GM18498 (cell line): ENCODE results near the gene INKA2.

Source experiments
- ATAC-seq: cut with Tn5 transposase; IDR thresholded peaks from one replicate; pipeline ENCODE4 v1.9.1; 2021; ENCODE audit warnings: mild to moderate bottlenecking, moderate library complexity; ENCODE audit not compliant: unreplicated experiment

The INKA2 gene

DNA sequence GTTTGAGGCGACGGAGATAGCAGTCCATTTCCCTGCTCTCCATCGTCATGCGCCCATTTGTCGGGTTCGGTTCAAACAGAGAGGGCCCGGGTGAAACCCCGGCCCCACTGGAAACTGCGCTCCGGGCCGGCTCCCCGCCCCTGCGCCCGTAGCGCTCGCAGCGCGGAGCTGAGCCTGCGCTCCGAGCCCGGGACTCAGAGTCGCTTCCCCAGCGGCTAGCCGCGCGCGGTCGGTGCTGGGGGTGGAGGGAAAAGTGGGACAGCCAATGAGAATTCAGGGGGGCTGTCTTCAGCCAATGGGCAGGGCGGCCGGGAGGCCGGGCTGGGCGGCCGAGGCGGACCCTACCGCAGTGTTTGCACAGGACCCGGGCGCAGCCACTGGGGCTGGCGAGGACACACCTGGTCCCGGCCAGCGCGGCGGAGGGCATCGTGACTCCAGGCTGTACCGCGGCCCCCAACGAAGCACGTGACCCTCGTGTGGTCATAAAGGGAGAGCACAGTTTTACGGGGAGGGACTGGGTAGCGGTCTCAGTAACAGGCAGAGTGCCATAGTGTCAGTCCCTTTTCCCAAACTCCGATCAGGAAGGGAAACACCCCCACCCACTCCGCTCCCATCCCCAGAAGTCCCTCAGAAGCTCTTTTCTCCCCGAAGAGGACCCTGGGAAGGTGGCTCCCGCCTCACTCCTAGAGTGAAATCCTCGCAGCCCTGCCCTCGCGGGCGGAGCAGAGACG lies at the start of gene INKA2:
Gene INKA2 (minus strand): TSS at position 202 of the 731 bp plus-strand sequence. CDS start 153 bp downstream, at position 49.
- peak; percentile 85 for ATAC-seq

DNA sequence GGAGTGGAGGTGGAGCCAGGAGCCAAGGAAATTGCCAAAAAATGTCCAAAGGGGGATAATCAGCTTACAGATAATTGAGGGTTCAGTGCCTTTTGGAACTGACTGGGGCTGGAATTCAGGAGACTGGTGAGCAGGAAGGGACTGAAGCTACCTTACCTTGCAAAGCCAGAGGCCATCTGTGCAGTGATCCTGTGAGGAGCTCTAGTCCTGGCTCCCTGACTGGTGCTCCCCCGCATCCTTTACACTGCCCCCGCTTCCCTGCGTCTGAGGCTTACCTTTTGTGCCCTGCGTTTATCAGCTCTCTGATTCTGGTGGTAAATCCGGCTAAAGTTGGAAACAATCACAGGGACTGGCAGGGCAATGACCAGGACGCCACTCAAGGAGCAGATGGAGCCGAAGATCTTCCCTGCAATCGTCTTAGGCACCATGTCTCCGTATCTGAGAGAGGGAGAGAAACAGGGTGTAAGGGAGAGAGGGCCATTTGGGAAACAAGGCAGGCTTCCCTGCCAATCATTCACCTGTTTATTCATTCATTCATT lies 47.5 kb upstream of the INKA2 start:
- no peak for ATAC-seq

DNA sequence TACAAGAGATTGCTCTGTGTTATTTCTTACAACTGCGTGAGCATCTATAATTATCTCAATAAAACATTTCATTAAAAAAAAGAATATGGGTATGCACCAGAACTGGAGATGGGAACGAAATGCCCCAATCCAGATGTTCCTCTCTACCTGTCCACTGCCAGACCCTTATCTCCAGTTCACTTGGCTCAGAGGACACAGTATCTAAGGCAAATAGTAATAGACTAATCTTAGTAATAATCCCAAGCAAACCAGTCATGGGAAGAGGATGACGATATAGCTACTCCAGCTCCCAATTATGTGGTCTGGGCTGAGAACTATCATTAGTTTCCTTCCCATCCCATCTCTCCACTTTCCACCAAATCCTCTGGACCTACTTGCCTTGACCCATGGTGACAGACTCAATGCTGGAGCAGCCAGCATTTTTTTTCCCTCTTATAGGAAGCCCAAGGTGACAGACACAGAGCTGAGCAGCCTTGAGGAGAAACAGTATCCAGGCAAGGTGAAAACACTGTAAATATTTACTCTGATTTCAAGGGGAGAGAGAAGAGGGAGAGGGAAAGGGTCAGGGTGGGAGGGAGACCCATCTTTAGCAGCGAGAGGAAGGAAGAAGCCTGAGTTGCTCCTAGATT lies 45.2 kb upstream of the INKA2 start:
- no peak for ATAC-seq

DNA sequence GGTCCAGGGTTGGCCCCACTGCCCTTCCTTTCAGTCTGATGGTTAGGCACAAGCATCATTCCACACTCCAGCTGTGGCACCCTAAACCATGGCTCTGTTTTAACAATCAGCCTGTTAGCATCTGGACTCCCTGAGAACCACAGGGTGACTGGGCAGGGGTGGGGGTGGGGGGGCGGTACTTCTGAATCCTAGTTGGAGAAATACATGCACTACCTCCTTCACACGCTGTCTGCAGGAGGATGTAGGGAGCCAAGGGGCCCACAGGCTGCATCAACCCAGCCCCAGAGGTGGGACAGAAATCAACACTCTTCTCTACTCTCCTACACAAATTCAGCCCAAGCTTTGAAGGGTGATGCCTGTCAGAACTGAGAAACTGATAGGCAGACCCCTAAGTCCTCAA lies 40.4 kb upstream of the INKA2 start:
- no peak for ATAC-seq

DNA sequence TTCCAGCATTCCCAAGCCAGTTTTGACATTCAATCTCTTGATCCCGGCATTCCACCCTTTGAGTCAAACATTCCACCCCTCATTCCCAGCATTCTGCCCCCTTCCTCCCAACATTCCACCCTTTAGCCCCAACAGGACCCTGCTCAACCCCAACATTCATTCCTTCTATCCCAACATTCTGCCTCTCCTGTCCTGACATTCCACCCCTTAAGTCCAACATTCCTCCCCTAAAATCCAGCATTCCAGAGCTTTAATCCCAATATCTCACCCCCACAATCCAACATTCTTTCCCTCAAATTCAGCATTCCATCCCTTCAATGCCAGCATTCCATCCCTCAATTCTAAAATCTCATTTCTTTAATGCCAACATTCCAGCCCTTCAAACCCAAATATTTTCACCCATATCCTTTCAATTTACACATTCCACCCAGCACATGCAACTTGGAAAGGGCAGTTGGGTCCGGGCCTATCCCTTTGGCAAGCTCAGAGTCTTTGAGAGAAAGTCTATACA lies 39.4 kb upstream of the INKA2 start:
- ATAC-seq = no peak

DNA sequence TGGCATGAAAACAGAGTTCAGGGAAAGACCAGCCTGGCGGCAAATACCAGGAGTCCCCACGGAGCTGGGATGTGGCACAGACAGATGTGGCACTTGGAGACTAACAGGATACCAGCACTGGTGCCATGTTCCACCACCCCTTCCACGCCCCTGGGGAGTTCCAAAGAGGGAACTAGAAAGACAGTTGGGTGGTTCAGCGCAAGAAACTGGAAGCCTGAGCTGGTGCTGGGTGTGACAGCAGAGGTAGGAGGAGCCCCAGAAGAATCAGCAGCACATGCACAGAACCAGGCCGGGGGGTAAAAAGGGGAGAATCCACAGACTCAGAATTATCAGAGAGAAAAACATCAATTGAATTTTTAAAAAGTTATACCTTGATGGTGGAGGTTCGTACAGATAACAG lies 38.9 kb upstream of the INKA2 start:
- ATAC-seq = no peak

DNA sequence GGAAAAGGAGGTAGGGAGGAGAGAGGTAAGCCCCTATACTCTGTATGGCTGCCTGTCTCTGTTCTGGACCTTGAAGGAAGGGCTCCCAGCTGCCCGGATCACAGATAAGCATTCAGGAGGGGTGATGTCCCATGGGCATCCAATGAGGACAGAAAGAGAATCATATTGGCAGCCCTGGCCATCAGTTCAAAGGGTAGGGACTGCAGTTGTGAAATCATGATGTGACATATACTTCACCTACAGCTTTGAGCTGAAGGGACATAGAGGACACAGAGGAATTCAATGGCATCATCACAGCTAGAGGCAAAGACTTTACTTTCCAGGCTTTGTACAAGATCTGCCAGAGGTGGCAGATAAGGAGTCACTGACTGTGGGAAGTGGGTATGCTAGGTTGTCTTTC lies 38.1 kb upstream of the INKA2 start:
- ATAC-seq = no peak

DNA sequence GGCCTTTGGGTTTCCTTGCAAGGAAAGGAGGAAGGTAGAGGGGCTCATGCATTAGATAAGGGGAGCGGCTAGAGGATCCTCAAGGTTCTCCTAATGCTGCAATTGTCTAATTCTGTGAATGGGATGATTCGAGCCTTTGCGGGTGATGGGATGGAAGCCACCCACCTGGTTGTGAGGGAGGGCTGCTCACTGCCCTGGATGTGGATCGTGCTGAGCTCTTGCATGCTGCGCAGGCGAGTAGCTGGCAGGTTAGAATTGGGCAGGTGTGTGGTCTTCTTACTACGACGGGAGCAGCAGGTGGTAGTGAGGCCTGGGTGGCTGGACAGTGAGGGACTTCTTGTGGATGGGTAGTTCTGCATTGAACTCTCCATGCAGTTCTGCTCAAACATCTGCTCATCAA lies 37.7 kb upstream of the INKA2 start:
- ATAC-seq = no peak

DNA sequence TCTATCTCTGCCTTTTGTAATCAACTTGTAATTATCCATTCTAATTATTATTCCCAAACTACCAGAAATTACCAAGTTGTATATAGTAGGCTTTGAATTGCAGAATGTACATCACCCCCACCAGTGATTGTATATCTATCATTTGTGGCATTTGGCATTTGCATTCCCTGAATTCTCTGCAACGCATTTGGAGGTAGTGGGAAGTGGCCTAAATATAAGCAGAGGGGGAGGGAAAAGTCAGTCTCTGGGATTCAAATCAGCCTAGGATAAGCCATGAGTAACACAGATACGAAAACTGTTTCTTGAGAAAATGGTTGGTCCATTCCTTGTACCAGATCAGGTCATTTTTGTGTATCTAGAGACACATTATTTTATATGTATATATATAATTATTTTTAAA lies 37.2 kb upstream of the INKA2 start:
- ATAC-seq = no peak

DNA sequence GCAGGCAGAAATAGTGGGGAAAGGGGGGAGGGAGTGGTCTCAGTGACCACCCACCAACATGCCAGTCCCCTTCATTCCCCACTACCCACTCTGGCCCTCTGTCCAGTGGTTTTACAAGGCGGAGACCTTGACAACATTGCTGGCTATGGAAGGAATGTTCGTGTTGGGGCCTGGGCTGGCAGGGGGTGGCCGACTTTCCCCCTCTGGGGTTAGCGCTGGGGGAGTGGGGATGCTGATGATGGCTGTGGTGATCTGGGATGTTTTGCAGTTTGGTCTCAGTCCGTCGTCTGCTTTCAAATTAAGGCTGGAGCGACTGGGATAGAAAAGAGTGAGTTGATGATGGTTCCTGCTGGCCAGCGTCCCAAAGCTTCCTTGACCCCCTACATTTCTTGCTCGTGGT lies 36.8 kb upstream of the INKA2 start:
- ATAC-seq = no peak

DNA sequence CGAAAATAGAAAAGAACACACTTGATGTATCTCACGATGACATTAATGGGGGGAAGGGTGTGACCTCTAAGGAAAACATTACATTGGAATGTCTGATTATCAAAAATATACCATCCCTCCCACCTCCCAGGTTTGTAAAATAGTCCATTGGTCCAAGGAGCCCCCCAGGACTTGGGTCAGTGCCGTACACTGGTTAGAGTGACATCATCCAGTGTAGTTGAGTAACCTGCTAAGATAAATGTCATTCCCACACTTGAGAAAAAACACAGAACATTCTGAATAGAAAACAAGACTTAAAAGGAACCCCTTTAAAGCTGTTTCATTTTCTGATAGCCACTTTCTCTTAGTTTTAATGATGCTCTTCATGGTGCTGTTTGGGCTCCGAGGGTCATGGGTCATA lies 31.7 kb upstream of the INKA2 start:
- ATAC-seq = no peak

DNA sequence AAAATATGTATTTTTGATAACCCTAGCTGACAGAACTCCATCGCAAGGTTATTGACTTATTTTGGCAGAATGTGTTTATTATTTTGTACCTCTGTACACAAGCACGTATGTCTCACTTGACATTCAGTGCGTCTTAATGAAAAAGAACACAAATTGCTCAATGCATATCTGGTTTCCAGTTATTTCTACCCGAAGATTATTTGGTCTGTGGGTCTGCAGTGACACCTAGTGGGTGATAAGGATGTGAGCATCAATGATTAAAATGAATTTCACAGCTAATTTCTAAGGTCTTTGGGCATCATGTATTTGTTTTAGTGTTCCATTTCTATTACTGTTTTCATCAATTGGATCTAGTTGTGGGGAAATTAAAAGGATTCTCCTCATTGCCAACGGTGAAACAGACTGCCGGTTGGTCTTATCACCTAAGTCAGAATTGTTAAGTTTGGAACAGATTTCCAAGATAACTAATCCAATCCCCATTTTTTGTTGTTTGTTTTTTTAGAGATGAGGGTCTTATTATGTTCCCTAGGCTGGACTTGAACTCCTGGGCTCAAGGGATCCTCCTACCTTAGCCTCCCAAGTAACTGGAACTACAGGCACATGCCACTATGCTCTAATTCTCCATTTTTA lies 30.4 kb upstream of the INKA2 start:
- no peak for ATAC-seq

DNA sequence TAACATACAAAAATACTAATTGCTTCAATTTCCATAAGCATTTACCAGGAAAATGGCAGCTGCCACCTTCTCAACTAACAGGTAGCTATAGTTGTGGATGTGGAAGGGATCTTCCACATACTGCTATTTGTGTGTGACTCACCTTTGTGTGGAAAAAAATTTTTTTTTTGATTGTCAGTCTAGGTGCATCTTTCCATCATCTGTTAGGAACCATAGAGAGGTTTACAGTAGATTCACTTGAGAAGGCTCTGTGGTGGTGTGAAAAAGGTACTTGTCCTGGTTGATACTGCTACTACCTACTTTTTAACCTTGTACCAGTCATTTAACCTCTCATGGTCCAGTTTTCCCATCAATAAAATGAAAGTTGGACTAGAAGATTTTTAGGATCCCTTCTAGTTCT lies 29.4 kb upstream of the INKA2 start:
- no peak for ATAC-seq

DNA sequence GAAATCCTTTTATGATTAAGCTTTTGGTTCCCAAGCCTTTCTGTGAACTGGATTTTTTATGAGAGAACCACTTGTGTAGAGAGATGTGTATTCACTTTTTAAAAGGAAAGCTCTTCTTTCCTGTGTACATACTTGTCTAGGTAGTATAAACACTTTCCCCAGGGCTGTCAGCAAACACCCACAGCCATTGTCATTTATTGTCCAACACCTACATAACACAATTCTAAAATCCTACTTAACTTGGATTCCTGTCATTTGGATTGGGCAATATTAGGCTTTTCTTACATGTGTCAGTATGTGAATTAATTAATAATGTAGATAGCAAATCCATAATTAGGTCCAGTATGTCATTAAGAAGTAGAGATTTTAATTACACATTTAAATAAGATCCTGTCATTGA lies 28.8 kb upstream of the INKA2 start:
- ATAC-seq = no peak

DNA sequence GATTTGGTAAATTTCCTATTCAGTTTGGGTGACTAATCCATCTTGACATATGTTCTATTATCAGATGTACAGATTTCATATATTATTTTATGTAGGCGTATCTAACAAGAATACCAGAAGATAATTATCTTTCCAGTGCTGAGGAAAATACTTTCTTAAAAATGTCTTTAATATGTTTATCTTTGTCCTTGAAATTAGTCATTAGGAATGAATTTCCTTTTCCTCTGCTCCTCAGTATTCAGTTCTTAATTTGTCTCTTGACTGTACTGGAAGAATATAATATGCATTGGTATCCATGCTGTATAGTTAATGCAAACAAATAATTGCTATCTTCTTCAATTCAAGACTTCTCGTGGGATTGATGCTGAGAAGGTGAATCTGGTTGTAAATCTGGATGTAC lies 23.1 kb upstream of the INKA2 start:
- ATAC-seq = no peak

DNA sequence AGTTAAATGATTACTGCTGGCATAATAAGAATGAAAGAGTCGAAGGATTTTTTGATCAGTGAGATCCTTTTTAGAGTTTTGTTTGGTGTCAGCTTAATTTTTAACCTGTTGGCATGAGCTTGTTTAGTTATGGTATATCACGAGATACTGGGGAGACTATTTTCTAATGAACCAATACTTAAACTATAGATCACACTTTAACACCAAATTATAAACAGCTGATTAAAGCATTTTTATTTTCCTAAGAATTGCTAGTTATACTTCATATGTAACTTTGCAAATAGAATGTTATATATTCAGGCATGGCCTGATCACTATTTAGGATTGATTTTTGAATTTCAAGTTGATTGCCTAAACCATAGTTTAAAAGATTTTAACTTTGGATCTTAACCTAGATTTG lies 22.5 kb upstream of the INKA2 start:
- ATAC-seq = no peak

DNA sequence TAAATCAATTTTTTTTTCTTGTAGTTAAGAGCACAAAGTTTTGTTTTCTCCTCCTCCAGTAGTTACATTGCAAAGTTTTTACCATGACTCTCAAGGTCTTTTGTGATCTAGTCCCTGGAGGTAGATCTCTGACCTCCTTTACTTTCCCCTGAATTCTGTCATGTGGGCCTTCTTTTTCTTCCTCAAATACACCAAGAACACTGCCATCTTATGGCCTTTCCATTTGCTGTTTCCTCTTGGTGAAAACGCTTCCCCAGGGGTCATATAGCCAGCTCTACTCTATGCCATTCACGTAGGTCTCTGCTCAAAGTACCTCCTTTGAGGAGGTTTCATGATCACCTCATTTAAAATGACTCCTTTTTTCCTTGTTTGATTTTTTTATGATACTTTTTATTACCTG lies 19.2 kb upstream of the INKA2 start:
- no peak for ATAC-seq

DNA sequence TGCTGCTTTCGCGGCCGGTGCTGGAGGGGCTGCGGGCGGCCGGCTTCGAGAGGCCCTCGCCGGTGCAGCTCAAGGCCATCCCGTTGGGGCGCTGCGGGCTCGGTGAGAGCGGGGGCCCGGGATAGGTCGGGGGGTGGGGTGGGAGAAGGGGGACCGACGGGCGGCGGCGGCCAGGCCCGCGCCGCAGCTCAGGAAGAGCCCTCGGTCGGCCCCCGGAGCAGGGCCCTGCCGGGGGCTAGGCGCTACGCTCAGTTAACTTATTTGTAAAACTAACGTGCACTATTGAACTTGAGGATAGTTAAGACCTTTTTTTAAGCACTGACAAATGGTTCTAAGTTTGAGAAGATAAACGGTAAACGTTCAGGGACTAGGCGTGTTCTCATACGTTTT lies 16.9 kb upstream of the INKA2 start:
- ATAC-seq = peak; percentile 14

DNA sequence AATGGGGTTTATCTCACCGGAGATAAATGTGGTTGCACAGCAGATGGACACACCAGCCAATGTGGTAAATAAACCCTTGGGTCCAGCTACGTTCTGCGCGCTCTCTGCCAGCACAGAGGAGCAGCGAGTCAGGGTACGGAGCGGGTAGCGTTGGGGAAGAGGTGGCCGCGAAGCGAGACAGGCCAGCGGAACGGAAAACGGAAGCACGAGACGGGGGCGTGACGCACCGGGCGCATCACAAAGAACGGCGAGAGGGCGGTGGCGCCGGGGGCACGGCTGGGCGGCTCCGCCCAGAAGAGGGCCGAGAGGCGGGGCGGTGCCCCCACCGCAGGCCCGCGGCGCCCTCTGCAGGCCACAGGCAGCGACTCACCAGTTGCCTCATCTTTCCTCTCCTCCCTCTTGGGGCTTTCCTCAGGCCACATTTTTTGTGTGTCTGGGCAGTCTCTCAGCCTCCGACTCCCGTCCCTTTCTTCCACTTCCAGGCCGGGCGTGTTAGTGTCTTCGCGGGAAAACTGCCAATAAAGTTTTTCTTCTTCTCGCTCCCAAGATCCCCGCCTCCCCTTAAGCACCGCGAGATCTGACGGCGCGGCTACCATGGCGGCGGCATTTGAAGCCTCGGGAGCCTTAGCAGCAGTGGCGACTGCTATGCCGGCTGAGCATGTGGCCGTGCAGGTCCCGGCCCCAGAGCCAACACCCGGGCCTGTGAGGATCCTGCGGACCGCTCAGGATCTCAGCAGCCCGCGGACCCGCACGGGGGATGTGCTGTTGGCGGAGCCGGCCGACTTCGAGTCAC lies 16.3 kb upstream of the INKA2 start, which contains the start of gene DDX20:
Gene DDX20 (plus strand): TSS at position 571 of the 793 bp plus-strand sequence. CDS start 24 bp downstream, at position 595.
- peak; percentile 92 for ATAC-seq

DNA sequence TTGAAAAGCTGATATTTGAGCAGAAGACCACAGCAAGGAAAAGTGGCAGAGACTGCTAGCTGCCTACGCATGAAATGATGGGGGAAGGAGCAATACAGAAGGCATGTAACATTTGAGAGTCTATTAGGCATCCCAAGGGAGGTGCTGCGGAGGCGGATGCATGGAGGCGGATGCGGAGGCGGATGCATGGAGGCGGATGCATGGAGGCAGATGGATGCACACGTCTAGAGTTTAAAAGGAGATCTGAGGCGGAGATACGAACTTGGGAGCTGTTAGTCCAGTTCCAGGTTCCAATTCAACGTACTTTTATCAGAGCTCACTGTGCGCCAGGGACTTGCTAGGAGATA lies 15.8 kb upstream of the INKA2 start:
- ATAC-seq = no peak
